Fibroblast of upper back skin (primary cell): Measurements from ENCODE around the gene PEAK3.

ENCODE experiments used
- DNase-seq: peaks from one replicate; pipeline ENCODE4 v3.0.0-alpha.2; 2013

The PEAK3 gene

DNA sequence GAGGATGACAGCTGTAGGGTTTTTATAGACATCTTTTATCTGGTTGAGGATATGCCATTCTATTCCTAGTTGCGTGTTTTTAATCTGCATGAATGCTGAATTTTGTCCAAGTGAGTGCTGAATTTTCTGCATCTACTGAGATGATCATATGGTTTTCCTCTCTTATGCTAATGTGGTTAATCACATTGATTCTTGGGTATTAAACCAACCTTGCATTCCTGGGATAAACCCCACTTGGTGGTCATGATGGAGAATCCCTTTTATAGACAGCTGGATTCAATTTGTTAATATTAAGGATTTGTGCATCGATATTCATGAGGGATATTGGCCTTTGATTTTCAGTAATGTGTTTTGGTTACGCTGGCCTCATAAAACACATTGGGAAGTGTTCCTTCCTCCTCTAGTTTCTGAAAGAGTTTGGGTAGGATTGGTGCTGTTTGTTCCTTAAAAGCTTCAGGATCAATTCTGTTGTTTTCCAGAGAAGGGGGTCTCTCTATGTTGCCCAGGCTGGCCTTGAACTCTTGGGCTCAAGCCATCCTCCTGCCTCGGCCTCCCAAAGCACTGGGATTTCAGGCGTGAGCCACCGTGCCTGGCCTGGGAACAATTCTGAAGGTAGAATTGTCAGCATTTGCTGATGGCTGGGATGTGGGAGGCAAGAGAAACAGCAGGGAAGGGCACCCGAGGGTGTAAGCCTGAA is 33.3 kb upstream of the PEAK3 start:
- DNase-seq: no peak

DNA sequence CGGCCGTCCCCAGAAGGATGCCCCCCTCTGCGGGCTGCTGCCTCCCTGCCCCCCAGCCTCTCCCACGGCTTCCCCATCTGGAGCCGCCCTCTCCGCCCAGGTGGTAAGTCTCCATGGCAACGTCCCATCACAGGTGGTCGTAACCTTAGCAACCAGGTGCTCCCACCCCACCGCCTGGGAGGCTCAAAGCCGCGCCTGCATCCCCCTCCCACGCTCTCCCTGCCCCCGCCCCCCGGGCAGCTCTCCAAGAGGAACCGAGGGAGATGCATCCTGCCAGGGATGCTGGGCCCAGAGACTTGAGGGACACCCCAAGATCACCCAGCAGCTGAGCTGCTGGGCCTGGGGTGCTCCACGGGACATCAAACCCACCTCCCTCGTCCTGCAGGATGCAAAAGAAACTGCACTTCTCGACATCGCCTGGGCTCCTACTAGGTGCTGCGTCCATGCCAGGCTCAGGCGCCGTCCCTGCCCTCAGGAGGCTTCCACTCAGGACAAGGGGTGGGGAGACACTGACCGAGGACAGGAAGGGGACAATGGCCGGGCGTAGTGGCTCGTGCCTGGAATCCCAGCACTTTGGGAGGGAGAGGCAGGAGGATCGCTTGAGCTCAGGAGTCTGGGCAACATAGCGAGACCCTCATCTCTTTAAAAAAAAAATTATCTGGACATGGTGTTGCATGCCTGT is 31.0 kb upstream of the PEAK3 start:
- DNase-seq: no peak

DNA sequence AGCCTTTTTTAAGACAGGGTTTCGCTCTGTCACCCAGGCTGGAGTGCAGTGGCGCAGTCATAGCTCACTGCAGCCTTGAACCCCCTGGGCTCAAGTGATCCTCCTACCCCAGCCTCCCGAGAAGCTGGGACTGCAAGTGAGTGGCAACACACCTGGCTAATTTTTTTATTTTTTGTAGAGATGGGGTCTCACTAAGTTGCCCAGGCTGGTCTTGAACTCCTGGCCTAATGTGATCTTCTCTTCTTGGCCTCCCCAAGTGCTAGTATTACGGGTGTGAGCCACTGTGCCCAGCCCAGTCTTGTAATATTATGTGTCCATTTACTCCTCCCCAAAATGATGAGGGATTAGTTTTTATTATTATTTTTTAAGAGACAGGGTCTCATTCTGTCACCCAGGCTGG is 29.1 kb upstream of the PEAK3 start:
- DNase-seq: no peak

DNA sequence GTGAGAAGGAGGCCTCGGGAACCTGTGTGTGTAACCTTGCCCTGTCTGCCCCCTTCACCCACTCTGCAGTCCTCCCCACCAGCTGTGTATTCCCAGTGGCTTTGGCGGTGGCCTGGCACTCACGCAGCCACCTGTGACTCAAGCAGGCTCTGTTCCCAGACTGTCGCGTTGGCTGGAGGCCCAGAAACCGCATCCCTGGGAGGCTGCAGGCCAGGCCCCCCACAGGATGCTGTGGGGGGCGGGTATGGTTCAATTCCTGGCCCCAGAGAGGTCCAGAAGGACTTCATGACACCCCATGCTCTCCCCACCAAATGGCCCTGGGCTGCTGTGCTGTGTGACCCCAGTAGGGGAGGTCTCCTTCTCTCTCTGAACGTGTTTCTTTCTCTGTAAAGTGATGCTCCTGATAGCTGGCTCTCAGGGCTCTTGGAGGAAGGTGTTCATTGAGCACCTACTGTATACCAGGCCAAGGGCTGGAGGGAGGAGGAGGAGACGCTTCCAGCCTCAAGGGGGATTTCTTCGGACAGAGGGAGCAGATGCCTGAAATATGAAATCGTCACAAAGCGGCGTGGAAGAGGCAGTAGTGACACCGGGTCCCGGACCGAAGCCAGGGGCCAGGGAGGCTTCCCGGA is 27.9 kb upstream of the PEAK3 start:
- peak; percentile 54 for DNase-seq

DNA sequence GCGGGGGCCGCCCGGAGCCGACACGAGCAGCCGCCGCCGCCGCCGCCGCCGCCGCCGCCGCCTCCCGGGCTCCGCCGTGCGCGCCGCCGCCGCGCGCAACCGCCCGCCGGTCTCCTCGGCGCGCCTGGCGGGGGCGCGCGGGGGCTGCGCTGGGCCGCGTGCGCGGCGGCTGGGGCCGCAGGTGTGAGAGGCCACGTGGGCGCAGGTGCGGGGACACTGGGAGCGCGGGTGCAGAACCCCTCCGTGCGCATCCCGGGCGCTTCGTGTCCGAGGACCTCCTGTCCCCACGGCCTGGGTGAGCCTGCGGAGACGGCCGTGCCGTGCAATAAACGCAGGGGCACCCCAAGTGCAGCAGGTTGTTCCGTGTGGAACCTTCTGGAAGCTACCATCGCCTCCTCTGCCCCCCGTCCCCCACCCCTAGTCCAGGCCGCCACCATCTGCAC is 26.2 kb upstream of the PEAK3 start, which contains the start of gene LINGO3:
Gene LINGO3, minus strand, starts transcription at position 41 of the 443 bp plus-strand sequence. CDS start 16,378 bp downstream, outside the sequence.
- no peak for DNase-seq

DNA sequence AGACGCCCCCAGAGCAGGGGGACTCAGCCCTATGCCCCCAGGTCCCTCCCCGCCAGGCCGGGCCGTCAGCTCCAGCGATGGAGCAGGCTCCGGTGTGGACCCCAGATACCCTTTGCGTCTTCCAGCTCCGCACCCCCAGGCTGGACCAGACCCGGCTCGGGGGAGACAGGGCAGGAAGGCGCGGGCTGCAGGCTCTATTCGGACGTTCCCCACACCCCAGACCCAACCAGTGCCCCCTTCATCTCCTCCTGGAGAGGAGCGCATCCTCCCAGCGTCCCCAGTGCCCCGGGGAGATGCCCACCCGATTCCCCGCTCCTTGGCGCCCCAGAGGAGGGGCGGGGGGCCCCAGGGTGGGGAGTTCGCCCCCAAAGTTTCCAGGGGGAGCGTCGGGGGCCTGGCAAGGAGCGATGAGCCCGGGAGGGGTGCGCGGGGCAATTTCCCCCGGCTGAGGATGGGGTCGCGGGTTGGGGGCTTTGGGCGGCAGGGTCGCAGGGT is 25.6 kb upstream of the PEAK3 start:
- DNase-seq: no peak

DNA sequence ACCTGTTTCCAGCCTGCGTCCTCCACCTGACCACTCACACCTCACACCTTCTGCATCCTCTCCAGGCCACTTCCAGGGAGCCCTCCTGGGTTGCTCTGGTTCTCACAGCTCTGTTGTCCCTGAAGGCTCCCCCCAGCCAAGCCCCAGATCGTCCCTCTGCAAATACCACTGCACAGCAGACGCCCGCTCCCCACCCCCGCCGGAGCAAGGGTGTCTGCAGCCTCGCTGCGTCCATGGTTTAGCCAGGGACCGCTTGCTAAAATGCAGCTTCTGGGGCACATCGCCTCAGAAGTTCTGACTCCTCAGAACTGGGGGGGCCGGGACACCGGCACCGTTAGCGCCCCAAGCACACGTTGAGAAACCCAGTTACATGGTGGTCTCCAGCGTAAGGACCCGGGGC is 25.0 kb upstream of the PEAK3 start:
- no peak for DNase-seq

DNA sequence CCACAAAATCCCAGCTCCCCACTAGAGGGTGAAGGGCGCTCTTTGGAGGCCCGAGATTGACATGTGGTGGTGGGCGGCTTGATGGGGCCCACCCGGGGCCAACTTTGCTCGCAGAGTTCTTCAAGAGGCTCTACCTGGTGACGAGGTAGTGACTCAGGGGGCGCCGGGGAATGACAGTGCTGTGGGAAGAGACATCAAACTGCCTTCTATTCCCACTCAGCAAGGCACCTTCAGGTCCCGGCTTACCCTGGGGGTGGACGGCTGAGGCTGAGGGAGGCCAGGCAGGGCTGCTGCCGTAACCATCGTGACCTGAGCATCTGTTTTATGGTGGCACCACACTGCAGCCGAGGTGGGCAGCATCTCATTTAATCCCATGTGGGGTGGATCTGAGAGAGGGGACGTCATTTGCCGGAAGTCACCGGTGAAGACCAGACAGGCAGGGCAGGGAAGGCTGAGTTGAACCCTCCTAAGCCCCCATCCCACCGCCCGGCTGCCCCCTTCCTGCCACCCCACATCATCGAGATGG is 24.4 kb upstream of the PEAK3 start:
- no peak for DNase-seq

DNA sequence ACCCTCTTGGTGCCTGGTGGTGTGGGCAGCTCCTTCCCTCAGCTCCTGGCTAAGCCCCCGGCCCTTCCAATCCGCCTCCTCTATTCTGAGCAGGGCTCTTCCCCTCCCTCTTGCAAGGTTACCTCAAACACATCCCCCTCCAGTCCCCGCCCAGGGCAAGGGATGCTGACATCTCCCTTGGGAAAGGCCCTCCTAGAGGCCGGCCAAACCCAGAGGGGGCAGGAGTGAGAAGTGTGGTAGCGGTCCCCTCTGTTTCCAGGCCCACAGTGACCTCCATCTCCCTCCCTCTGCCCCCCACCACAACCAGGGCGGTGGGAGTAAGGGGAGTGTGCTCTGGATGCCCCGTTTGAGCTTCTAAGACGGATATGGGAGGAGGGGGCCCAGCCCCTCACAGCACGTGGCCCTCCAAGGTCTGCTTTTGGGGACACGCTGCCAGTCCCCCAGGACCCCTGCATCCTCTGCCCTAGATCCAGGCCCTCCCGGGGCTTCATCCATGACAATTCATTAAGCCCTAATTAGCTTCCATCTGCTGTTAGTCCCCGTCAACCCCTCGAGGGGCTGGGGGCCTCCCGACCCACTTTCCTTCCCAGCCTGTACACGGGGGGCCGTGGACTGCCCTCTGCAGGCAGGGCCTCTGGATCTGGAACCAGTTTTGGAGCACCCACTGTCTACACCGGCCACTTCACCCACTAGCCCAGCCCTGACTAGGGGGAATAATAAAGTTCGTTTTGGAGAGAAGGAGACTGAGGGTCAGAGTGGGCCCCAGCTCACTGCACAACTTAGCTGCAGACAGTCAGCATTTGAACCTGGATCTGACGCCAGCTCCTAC is 23.7 kb upstream of the PEAK3 start:
- no peak for DNase-seq

DNA sequence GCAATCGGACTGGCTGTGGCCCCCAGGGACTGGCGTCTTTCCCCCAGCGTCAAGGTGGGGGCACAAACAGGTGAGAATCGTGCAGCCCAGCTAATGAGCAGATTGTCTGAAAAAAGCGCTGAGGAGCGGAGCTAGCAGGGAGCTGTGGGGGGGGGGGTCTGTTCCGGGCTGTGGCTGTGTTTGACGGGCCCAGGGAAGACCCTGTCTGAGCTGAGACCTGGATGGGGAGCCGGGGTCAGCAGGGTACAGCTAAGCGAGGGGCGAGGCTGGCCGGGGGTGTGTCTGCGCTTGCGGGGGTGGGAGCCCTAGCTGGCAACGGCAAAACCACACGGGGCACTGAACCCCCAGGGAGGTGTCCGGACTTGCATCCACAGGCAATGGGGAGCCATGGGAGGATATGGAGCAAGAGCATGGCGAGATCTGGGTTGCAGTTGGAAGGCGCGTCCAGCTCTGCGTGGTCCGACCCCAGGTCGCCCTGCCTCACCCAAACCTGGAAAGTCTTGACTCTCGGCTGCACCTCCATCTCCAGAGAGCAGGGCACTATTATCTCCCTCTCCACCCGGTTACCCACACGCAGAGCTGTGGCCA is 21.3 kb upstream of the PEAK3 start:
- DNase-seq: no peak

DNA sequence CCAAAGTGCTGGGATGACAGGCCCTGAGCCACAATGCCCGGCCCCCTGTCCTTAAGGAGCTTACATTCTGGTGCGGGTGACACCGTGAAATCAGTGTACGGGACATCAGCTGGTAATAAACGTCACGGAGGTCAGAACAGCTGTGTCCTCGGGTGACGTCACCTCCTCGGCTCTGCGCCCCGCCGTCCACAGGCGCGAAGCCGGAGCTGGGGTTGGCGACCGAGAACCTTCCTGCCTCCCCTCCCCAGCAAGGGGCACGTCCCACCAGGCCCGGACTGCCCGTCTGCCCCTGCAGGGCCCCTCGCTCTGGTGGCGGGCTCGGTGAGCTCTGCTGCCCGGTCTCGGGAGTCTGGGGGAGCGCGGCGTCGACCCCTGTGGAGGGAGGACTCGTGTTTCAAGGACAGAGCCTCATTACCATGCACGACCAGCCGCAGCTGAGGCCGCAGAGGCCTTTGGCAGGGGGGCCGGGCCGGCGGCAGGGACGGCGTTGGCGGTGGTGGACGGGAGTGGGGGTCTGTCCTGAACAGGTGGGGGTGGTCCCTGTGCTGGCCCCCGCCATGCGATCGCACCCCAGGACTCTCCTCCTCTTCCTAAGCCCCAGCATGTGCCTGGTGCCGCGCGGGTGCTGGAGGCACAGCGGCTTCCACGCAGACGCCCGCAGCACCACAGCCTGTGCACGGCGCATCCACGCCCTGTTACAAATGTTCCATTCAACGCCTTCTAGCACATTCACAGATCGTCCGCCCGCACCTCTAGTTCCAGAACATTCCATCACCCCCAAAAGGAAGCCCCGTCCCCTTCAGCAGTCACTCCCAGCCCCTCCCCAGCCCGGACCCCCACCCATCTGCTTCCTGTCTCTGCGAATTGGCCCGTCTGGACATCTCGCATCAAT is 20.6 kb upstream of the PEAK3 start:
- DNase-seq: peak; percentile 16

DNA sequence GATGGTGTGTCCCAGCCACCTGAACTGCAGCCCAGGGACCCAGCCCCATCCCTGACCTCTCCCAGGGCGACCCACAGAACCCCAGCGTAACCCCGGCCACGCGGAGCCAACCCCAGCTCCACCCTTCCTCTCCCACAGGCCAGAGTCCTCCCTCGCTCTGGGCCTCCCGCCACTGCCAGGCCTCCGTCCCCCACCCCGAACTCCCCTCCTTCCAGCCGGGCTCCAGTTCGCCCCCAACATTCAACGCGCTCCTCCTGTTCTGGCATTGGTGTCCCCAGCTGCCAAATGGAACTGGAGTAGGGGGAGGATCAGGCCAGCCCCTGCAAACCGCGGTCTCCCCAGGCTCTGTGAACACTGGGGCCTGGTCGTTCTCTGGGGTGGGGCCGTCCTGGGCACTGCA is 18.6 kb upstream of the PEAK3 start:
- DNase-seq: no peak

DNA sequence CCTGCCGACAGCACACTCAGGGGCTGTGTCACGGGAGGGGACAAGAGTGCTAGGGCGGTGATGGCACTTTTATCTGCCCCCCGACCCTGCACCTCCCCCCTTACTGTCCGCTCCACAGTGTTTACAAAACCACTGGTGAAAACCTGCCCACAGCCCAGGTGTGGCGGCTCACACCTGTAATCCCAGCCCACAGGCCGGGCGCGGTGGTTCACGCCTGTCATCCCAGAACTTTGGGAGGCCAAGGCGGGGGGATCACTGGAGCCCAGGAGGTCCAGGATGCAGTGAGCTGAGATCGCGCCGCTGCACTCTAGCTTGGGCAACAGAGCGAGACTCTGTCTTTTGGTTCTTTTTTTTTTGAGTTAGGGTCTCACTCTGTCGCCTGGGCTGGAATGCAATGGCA is 14.2 kb upstream of the PEAK3 start:
- DNase-seq: no peak

DNA sequence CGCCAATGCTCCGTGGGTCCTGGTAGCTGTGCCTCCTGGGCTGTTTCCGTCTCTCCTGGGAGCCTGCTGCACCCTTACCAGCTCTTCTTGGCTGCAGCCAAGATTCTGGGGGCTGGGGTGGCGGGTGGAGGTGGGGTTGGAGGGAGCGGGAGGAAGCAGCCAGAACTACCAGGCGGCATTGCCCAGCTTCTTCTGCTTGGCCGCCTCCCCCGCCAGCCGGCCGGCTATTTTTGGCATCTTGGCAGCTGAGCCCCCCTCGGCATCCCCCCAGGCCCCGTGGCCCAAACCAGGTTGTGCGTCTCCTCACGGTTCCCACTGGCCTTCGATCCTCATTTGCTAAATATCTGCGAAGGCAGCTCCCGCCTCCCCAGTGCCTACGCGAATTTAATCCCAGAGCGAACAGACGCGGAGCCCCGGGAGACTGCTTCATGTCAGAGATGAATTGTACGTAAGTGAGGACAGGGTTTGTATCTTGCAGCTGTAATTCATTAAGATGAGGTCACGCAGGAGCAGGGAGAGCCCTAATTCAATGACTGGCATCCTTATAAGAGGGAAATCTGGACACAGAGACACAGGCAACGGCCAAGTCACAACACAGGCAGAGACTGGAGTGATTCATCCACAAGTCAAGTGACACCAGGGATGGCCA is 12.8 kb upstream of the PEAK3 start:
- peak; percentile 74 for DNase-seq

DNA sequence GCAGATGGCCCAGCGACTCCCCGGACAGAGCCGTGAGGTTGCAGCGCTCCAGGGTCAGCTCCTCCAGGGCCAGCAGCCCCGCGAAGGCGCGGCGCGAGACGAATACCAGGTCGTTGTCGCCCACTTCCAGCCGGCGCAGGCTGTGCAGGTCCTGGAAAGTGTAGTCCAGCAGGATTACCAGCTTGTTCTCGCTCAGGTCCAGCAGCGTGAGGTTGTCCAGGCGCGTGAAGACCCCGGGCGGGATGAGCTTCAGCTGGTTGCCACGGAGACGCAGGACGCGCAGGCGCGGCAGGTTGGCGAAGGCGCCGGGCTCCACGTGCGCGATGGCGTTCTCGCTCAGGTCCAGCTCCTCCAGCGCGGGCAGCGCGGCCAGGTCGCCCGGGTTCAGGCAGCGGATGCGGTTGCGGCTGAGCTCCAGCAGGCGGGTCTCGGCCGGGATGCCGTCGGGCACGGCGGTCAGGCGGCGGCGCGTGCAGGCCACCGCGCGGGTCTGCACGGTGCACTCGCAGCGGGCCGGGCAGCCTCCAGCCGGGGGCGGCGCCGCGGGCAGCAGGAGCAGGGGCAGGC is 9.3 kb upstream of the PEAK3 start:
- DNase-seq: no peak

DNA sequence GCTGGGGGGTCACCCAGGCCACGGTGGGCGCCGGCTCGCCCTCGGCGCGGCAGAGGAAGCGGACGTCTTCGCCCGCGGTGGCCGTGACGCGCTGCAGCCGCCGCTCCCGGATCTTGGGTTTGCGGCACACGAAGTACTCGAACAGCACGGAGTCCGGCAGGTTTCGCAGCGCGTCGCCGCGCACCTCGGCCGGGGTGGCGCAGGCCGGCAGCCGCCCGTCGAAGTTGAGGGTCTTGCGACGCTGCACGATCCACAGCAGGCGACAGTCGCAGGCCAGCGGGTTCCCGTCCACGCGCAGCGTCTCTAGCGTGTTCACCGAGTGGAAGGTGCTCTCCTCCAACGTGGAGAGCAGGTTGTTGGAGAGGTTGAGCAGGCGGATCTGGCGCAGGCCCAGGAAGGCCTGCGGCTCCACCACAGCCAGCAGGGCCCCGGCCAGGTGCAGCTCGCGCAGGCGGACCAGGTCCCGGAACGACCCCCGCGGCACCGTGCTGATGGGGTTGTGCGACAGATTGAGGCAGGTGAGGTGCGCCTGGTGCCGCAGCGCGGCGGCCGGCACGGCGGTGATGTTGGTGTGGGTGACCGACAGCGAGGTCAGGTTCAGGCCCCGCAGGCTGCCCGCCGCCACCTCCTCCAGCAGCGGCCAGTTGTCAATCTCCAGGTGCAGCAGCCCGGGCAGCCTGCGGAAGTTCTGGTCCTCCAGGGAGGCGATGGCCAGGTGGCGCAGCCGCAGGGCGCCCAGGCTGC is 8.6 kb upstream of the PEAK3 start:
- no peak for DNase-seq

DNA sequence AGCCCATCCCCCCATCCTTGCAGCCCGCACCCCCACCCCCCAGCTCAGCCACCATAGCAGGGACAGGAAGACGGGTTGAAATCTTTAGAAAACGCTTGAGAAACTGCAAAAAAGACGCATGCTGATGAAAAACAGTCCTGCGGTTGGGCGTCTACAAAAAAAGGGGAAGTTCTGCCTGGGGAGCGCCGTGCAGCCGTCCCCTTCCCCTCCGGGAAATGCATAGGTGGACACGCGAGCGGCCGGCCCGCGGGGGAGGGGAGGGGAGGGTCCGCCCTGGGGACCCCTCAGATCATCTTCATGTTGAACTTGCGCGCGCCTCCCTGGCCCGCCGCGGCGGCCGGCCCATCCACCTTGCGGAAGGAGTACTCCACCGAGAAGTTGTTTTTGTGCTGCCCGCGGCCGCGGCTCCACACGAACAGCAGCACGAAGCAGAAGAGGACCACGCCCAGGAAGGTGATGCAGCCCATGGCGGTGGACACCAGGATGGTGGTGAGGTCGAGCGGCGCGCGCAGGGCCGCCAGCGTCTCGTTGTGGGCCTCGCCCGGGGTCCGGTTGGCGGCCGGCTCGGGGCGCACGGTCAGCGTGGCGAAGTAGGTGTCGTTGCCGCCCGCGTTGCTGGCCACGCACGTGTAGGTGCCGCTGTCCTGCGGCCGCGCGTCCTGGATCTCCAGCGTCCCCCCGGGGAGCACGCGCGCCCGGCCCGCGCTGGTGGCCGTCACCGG is 7.9 kb upstream of the PEAK3 start:
- no peak for DNase-seq

DNA sequence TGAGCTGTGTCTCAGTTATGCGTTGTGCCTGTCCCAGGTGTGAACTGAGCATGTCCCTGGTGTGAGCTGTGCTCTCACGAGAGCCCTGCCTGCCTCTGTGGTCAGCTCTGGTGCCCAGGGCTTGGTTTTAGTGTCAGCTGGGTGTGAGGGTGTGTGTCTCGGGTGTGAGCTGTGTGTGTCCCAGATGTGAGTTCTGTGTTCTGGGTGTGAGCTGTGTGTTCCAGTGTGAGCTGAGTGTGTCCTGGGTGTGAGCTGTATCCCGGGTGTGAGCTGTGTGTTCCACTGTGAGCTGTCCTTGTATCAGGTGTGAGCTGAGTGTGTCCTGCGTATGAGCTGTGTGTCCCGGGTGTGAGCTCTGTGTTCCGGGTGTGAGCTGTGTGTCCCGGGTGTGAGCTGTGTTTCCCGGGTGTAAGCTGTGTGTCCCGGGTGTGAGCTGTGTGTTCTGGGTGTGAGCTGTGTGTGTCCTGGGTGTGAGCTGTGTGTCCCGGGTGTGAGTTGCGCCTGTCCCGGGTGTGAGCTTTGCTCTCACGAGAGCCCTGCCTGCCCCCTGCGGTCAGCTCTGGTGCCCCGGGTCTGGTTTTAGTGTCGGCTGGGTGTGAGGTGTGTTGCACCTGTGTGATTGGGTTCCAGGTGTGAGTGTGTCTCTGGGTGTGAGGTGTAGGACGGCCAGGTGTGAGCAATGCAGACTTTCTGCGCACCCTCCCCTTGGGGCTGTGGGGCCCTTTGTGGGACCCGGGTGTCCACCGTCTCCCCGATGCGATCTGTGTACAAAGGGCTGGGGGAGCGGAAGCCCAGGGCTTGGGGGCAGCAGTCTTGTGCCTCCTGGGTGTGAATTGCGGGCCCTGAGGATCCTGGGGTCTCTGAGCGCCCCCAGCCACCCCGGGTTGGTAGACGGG is 7.1 kb upstream of the PEAK3 start:
- DNase-seq: no peak
